NCI-H2227 (cell line): ENCODE measurements around the gene ARPC1A.
"Not testable (repeated sequence)": the region's sequence is repeated elsewhere in the genome, so short reads cannot be mapped to it uniquely, and the experiment has no call there.

Experiments
- DNase-seq: peaks from one replicate; lab custom pipeline; 2025; ENCODE audit not compliant: unreplicated experiment; lab: John Stamatoyannopoulos, UW

The ARPC1A gene

DNA sequence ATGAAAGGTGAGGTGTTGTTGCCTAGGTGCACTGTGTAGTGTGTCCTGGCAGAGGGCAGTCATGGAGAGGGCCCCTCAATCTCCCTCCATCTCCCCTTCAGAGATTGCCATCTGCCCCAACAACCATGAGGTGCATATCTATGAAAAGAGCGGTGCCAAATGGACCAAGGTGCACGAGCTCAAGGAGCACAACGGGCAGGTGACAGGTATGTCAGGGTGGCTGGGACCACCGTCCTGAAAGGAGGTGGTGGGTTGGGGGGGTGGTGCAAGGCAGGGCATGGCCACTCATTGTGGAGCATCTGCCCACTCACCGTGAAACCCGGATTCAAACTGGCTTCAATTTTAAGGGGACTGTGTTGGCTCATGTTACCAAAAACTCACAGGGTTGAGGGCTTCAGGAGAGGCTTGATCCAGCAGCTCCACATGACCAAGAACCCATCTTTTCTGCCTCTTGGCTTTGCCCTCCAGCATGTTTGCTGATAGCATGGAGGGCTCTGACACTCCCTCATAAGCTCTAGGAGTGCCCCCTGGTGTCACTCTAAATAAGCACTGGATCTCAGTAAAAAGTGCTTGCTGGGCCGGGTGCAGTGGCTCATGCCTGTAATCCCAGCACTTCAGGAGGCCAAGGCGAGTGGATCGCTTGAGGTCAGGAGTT, 61.0 kb downstream of the ARPC1A start:
- DNase-seq, result no peak

DNA sequence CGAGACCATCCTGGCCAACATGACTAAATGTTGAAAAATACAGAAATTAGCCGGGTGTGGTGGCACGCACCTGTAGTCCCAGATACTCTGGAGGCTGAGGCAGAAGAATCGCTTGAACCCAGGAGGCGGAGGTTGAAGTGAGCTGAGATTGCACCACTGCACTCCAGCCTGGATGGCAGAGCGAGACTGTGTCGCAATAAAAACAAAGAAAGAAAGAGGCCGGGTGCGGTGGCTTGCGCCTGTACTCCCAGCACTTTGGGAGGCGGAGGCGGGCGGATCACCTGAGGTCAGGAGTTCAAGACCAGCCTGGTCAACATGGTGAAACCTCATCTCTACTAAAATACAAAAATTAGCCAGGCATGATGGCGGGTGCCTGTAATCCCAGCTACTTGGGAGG, 61.5 kb downstream of the ARPC1A start:
- DNase-seq, result not testable (repeated sequence)

- no peak for DNase-seq
Measured at GRCh38 chr7:99387912-99388311, 62.2 kb downstream of the ARPC1A start.

DNA sequence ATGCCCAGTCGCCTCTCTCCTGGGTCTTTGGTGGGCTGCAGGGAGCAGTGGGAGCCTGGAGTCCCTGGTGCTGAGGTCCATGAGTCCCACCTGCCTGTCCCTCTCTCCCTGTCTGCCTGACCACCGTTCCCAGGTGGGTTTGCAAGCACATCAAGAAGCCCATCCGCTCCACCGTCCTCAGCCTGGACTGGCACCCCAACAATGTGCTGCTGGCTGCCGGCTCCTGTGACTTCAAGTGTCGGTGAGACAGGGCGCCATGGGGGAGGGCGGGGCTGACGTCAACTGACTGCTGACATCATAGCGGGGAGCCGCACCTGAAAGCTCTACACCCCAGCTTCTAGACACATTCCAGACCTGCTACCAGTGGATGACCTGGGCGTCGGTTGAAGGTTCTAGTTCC, 64.1 kb downstream of the ARPC1A start:
- no peak for DNase-seq

DNA sequence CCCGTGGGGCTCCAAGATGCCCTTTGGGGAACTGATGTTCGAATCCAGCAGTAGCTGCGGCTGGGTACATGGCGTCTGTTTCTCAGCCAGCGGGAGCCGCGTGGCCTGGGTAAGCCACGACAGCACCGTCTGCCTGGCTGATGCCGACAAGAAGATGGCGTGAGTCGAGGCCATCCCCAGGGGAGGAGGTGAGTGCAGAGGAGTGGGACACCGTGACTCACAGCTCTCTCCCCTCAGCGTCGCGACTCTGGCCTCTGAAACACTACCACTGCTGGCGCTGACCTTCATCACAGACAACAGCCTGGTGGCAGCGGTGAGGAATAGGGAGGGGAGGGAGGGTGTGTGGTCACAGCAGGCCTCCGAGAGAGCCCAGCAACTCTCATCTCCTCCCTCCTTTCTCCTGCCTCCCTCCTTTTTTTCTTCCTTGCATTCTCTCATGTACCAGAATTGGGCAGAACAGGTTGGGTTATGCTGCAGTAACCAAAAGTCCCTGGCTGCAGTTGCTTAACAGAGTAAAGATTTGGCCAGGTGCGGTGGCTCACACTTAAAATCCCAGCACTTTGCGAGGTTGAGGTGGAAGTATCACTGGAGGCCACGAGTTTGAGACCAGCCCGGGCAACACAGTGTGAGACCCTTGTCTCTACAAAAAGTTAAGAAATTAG, 65.4 kb downstream of the ARPC1A start:
- no peak for DNase-seq

- DNase-seq, result no peak
Measured at GRCh38 chr7:99392046-99392445, 66.3 kb downstream of the ARPC1A start.

DNA sequence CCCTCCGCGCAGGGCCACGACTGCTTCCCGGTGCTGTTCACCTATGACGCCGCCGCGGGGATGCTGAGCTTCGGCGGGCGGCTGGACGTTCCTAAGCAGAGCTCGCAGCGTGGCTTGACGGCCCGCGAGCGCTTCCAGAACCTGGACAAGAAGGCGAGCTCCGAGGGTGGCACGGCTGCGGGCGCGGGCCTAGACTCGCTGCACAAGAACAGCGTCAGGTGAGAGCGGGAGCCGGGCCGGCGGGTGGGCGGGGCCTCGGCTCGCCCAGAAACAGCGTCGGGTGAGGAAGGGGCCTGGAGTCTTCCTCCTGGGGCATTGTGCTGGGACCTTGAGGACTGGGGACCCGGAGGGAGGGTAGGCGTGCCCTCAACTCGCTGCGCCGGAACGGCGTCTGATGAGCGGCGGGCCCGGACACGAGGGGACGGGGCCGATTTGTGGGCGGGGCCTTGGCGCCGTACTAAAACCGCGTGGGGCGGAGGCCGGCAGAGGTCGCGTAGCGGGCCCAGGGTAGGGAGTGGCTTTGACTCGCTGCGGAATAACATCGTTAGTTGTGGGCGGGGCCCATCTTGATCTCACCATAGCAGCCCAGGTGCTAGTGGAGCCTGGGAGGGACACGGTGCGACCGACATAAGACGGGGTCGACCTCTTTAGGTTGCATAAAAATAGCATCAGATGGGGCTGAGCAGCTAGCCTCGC, 67.1 kb downstream of the ARPC1A start:
- peak; percentile 94 for DNase-seq

DNA sequence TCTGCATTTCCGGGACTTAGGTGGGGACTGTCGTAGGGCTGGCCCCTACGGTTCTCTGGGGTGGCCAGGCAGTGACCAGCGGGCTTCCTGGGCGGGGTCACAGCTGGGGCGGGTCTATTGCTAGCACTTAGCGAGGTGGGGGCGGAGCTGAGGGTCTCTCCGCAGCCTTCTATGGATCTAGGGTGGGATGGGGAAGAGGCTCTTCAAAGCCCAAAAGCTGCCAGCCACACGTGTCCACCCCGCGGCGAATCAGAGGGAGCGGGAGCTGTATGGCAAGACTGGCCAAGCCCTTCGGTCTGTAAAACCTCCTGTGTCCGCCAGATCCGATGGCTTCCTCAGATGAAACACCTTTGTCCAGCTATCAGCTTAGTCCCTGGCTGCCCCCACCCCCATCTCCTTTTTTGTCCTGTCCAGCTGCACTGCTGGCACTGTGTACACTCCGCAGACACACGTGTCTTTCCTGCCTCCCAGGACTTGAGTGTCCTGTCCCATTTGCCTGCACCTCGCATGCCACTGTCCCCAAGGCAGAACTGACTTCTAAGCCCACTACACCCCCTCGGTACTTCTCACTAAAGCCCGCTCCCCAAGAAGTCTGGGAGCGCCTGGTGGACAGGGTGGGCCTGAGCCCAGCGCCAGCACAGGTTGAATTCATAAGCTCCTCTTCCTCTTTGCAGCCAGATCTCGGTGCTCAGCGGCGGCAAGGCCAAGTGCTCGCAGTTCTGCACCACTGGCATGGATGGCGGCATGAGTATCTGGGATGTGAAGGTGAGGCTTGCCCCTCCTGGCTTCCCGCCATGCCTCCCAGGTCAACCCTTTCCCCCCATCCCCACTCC, 67.9 kb downstream of the ARPC1A start:
- DNase-seq, result peak; percentile 94

- DNase-seq, result no peak
Measured at GRCh38 chr7:99394188-99394502, 68.4 kb downstream of the ARPC1A start.

GRCh38 chr7:99395616-99396327, 70.1 kb downstream of the ARPC1A start:
- no peak for DNase-seq

- DNase-seq, result no peak
Measured at GRCh38 chr7:99396418-99397296, 71.0 kb downstream of the ARPC1A start.

DNA sequence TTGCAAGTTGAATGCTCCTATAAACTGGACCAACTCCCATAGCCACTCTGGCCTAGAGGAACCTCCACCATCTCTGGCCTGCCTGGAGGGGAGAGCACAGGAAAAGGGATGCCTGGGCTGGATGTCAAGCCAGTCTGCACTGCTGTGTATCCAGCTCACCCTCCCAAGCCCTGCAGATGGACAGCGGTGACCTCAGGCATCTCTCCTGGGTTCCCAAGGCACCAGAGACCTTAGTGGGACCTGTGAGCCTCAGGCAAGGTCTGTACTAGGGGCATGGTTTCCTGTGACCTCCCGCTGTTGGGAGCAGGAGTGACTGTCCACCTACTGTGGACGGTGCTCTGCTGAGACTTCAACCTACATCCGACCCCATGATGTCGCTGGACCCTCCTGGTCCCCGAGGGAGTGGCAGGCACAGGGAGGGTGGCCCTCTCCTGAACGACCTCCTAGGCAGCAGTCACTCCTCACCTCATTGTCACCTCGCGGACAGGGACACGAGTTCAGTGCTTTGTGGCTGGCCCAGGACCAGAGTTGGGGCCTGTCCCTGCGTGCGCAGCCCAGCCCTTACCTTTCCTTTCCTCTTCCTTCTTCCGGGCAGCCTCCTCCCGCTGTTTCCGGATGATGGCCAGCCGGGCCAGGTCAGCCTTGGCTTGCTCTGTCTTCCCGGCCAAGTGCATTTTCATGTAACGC, 71.7 kb downstream of the ARPC1A start:
- DNase-seq, result no peak

GRCh38 chr7:99398891-99399445, 73.3 kb downstream of the ARPC1A start:
- DNase-seq, result no peak

GRCh38 chr7:99399597-99399996, 73.9 kb downstream of the ARPC1A start:
- DNase-seq, result no peak

DNA sequence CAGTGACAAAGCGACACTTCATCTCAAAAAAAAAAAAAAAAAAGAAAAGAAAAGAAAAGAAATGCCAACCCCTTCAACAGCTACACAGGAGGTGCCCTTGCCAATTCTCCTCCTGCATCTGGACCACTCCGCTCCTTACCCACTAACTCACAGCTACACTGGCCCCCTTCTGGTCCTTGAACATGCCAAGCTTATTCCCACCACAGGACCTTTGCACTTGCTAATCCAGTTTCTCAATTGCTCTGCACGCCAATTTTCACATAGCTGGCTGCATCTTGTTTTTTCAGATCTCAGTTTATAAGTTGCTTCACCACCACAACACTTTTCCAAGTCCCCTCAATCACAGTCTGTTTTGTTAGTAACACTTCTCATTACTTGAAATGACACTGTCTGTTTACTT, 77.2 kb downstream of the ARPC1A start:
- DNase-seq, result no peak

GRCh38 chr7:99403764-99404163, 78.1 kb downstream of the ARPC1A start:
- no peak for DNase-seq

DNA sequence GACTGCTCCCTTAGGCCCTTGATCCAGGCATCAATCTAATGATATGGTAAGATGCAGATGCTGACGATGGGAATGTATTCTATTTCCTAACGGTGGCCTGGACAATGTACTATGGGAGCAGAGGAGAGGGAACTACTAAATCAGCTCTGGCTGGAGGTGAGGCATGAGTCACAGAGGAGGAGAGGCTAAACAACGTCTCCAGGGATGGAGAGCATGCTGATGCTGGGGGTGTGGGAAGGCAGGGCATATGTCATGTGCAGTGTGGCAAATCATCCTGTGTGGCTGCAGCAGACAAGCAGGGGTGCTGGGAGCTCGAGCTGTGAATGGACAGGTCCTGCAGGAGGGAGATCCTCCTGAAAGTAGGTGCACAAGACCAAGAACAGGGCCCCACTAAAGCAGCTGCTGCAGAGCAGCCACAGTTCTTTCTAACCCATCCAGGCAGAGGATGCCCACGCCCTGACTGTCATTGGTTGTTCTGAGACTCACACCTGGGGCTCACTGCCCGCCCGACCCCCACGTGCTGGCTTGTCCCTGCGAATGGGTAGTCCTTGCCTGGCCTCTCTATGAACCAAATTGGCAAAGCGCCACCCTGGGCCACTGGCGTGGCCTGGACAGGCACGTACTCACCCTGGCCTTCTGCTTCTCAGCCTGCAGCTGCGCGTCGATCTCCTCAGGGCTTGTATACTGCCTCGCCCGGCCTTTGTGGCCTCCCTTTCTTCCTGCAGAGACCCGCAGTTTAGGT, 78.7 kb downstream of the ARPC1A start:
- DNase-seq, result no peak

GRCh38 chr7:99404977-99405320, 79.3 kb downstream of the ARPC1A start:
- DNase-seq, result no peak

DNA sequence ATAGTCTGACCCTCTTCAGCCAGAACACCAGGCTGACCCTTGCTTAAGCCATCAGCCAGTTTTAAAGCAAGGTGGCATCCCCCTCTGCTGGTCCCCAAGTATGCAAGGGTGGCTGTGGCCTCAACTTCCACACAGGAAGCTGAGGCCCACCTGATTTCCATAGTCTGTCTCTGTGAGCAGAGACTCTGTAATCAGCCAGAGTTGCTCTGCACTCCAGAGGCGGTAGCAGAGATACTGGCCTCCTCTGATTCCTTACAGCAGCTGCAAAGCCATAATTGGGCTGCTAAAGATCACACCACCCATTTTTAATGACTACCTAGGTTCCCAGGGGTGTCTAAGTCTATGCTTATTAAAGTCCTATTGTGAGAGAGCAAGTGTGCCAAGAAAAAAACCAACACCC, 80.9 kb downstream of the ARPC1A start:
- peak; percentile 80 for DNase-seq
